HG03064 (cell line): ENCODE measurements around the gene PRMT5.
"Not testable (repeated sequence)": the region's sequence is repeated elsewhere in the genome, so short reads cannot be mapped to it uniquely, and the experiment has no call there.

Source experiments
- ATAC-seq: cut with Tn5 transposase; IDR thresholded peaks from one replicate; pipeline ENCODE4 v1.9.1; 2021; ENCODE audit warnings: low read depth; ENCODE audit not compliant: unreplicated experiment

Gene PRMT5

DNA sequence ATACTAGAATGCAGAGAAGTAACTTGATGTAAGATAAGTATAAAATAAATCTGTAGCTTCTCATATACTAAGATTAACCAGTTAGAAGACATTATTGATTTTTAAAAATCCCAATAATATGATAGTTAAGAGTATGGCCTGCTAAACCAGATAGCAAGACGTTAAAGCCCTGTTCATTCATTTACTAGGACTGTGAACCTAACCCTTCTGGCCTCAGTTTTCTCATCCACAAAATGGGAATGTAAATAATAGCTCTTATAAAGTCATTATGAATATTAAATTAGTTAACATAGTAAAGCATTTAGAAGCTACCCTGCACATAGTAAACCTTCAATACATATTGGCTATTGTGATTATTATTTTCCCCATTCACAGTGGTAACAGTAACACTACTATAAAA is 6.0 kb upstream of the PRMT5 start:
- ATAC-seq = no peak

DNA sequence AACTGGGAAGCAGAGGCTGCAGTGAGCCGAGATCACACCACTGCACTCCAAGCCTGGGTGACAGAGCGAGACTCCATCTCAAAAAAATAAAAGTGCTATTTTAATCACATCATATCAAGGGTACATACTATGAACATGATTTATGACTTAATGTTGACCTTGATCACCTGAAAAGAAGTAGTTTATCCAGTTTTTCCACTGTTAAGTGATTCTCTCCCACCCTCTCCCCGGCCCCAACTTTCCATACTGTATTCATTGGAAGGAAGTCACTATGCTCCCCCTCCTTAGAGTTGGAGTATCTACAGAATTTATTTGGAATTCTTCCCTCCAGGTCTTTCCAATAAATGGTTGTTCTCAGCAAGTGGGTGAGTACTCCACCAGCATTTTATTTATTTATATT is 3.0 kb upstream of the PRMT5 start:
- ATAC-seq = no peak

DNA sequence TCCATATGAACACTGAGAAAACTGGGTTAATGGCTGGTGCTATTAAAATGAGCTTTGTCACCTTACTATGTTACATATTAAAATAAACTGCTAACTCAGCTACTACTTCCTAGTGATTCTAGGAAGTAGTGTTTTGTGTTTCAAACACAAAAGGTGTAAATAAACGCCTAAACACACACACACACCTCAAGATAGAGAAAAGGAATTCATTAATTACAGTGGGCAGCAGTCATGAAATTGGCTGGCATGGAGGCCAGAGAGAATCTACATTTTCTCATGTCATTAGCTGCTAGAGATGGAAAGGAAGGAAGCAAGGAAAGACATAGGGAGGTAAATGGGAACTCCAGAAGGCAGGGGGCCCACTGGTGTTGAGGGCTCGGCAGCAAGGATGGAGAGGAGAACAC is 787 bp upstream of the PRMT5 start:
- peak; percentile 2 for ATAC-seq

DNA sequence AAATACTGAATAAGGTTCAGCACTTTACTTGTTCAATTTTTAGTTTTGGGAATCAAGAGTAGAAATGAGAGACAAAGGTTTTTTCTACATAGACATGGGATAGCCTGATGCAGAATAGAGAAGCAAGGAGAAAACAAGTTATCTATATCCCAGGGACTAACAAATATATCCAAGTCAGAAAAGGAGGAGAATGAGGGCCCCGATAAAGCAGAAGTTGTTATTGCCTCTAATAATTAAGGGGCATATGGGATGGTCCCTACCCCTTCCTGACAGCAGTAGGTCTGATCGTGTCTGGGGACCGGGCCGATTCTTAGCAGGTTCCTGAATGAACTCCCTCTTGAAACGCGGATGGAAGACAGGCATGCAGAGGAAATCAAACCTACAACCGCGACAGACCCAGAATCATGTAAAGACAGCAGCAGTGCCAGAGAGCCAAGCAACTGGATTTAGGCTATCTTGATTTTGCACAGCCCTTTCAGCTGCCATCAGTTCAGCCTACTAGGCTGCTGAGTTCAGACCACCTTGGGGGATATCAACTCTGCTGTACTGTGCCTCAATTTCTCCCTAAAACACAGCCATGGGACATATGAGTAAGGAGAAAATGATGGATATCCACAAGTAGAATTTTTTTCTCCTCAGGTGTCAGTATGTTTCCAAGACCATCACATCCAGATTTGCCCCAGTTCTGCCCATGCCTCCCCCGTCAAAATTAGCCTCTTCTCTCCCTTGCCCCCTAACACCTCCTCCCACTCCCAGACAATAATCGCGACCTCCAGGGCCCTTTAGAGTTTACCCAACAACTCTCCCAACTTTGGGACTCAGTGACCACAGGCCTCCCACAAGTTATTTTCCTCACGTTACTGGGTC is 706 bp downstream of the PRMT5 start:
- ATAC-seq = no peak

GRCh38 chr14:22926316-22926715 is 2.9 kb downstream of the PRMT5 start:
- no peak for ATAC-seq

GRCh38 chr14:22925513-22925912 is 3.7 kb downstream of the PRMT5 start:
- ATAC-seq = no peak

DNA sequence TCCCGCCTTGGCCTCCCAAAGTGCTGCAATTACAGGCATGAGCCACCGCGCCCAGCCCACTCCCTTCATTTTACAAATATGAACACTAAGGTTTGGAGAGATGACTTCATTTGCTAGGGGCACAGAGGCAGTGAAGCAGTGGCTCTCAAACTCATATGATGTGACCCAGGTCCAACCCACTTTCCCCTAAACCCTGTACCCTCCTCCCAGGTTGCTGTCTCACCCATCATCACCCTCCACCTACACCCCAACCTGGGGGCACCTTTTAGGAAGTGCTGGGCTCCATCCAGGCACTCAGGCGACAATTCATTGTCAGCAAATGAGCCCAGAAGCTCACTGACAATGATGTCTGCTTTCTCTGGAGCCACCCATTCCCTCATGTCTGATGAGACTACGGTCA is 5.4 kb downstream of the PRMT5 start:
- ATAC-seq = no peak

GRCh38 chr14:22922294-22922693 is 6.9 kb downstream of the PRMT5 start:
- ATAC-seq = no peak

DNA sequence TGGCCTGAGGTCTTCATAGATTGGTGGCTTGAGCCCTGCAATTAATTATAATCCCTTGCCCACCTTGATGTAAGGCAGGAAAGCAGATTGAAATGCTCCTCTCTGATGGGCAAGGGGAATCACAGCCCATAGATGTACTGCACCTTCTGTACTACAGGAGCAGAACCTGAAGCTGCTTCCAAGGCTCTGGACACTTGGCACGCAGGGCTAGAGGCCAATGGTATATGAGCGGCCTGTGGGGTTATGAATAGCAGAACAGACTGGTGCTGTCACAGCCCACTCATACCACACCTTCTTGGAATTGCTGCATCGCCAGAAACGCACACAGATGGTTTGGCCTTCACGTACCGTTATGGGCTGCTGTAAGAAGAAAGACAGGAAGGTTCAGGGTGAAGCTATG is 8.5 kb downstream of the PRMT5 start:
- no peak for ATAC-seq

GRCh38 chr14:22919601-22919921 is 9.6 kb downstream of the PRMT5 start:
- no peak for ATAC-seq

DNA sequence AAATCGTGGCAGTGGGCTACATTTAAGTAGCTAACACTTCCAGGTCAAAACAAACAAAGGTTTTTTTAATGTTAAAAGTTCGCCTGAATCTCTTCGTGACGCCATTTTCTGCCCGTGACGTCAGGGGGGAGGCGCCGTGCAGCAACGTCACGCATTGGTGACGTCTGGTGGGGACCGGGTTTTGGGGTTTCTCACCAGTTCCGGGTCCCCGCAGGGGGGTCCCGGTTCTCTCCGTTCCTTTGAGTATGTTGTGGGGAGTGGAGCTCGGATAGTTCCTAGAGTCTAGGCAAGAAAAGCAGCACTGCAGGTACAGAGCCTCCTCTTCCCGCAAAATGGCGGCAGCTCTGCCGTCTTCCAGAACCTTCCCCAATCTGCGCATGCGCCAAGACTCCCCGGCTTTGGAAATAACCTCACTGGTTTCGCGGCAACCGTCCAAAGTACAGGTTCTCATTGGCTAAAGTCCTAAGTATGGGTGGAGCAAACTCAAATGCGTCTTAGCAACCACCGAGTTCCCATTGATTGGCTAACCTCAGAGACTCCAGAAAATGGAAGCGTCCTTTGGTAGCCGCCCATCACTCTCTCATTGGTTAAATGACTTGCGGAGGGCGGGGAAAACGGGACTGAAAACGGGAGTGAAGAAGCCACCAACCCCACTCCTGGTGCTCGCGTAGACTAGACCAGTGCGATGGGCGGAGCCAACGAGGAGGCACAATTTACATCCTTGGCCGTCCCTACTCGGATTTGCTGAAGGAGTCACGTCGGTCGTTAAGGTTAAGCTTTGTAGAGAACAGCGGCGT is 10.2 kb downstream of the PRMT5 start, which contains the start of gene RBM23:
Gene RBM23, minus strand, starts transcription at position 346 of the 797 bp plus-strand sequence.
- ATAC-seq = peak; percentile 79

GRCh38 chr14:22915886-22916521 is 13.2 kb downstream of the PRMT5 start:
- no peak for ATAC-seq

DNA sequence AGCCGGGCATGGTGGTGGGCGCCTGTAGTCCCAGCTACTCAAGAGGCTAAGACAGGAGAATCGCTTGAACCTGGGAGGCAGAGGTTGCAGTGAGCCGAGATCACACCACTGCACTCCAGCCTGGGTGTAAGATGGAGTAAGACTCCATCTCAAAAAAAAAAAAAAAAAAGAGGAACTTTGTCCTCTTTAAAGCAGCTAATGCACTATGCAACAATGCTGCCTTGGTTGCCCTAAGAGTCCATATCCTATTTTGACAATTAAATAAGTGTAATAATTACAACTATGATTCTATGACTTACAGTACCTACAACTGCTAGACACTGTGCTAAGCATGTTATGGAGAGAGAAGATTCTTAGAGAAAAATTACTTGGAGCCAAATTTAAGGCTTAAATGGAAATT is 14.3 kb downstream of the PRMT5 start:
- ATAC-seq = not testable (repeated sequence)

DNA sequence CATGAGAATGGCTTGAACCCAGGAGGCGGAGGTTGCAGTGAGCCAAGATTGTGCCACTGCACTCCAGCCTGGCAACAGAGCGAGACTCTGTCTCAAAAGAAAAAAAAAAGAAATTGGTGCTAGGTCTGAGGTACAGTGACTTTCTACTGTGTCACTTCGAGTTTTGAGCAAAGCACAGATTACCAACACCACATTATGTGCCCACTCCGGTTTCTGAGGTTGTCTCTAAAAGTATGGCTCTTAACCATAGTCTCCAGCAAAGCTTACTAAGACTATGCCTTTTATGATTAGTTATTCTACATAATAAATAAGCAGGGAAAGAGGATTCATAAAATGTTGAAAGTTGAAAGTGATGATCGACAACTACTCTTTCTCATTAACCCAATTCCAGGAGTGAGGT is 18.3 kb downstream of the PRMT5 start:
- no peak for ATAC-seq

DNA sequence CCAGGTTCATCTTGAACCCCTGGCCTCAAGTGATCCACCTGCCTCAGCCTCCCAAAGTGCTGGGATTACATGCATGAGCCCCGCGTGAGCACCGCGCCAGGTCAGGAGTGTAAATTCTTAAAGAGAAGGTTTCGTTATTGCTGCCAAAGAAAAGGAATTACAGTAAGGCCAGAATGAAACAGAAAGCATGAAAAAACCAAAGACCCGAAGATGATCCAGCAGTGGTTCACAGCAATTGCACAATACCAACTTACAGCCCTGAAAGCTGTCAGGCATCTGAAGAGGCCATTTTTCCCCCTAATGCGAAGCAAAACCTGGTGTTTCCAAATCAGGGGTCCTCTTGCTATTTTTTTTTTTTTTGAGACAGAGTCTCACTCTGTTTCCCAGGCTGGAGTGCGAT is 20.6 kb downstream of the PRMT5 start:
- ATAC-seq = no peak

DNA sequence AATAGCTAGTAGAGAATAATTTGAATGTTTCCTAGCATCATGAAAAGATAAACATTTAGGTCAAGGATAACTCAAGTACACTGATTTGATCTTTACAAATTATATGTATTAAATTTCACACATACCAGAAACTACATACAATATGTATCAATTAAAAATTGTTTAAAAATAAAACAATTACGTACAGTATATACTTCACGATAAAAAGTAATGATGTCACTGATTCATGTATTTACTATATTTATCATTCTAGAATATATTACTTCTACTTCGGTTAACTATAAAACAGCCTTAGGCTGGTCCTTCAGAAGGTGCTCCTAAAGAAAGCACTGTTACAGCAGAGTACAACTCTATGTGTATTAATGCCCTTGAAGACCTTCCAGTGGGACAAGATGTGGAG is 21.7 kb downstream of the PRMT5 start:
- ATAC-seq = no peak

DNA sequence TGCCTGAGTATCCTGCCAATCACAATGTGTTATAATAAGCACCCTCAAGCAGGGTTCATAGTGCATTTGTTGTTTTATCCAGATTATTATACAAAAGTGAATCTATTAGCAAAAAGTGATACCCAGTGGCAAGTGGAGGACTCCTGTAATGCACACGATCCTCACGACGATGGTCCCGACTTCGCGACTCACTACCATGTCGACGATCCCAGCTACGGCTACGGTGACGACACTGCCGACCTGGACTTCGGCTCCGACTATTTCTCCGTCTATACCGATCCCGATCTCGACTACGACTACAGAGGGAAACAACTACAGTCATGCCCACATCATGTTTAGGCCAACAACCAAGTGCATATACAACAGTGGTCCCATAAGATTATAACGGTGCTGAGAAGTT is 23.1 kb downstream of the PRMT5 start:
- no peak for ATAC-seq

DNA sequence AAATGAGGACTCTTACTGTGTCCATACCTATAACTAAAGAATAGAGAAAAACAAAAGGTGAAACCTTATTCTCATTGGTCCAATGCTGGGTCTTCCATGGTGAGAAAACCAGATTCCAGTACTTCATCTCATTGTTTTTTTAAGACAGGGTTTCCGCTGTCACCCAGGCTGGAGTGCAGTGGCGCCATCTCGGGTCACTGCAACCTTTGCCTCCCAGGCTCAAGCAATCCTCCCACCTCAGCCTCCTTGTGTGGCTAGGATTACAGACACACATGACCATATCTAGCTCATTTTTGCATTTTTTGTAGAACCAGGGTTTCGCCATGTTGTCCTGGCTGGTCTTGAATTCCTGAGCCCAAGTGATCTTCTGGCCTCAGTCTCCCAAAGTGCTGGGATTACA is 23.5 kb downstream of the PRMT5 start:
- ATAC-seq = no peak

DNA sequence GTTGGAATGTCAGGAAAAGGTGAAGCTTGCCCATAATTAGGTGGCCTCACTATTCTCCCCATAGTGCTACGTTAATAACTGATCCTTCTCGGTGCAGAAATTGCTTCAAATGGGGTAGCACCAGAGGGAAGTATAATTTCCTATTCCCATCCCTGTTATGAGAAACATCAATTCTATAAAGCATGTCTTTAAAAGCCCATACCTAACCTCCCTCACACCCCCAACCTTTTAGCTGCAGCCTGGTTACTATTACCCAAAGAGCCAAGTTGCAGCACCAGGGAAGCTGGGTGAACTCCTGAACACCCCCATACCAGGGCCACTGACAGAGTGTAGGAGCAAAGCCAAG is 25.5 kb downstream of the PRMT5 start:
- ATAC-seq = no peak

DNA sequence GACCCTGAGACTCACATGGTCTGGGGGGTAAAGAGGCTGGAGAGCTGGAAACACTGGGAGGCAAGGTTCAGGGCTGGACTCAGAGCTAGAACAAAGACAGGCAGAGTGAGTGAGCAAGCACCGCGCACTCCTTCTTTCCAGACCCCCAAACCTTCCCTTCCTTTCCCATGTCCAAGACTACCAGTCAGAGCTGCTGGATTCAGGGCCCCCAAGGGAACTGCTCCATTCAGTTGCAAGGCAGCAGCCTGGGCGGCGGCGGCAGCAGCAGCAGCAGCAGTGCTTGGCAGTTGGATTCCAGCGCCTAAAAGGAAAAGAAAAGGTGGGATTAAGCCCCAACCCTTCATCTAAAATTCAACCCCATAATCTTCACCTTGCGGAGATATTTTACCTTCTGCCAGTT is 27.4 kb downstream of the PRMT5 start:
- no peak for ATAC-seq

- no peak for ATAC-seq
Observed at GRCh38 chr14:22900081-22900799, 28.9 kb downstream of the PRMT5 start.
